Measurements from ENCODE around the gene MLST8.
"Not testable (repeated sequence)": the region's sequence is repeated elsewhere in the genome, so short reads cannot be mapped to it uniquely, and the experiment has no call there.

MLST8 gene

GRCh38 chr16:2190659-2191445, 14.4 kb upstream of the MLST8 start:
- peak; percentile 55 for DNase-seq (ENCODE audit: low spot score)

GRCh38 chr16:2191446-2191706, 13.9 kb upstream of the MLST8 start:
- DNase-seq (ENCODE audit: low spot score): no peak

DNA sequence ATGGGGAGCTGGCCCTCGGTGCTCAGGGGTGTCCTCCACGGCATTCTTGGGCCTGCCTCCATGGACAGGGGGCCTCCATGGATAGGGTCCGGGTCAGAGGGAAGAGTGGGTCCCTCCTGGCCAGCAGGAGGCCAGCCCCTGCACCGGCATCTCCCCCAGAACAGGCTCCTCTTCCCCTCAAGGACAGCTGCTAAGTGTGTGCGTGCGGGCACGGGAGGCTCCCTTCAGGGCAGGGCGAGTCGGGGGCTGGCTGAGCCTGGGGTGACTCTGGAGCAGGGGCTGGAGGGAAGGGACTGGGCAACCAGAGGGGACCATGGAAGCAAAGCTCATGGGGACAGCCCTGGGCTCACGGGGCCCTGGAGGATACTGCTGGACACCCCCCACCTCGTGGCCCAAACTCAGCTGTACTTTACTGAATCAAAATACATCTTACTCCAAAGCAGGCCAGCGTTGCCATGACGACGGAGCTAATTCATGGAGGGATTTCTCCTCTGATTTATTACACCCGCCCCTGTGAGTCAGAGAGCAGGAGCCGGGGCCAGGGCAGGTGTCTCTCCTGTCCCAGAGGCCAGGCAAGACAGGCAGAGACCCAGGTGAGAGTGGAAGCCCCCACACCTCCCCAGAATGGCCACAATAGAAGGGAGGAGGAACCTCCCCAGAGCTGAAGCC, 11.0 kb upstream of the MLST8 start:
- DNase-seq (ENCODE audit: low spot score): peak; percentile 47

DNA sequence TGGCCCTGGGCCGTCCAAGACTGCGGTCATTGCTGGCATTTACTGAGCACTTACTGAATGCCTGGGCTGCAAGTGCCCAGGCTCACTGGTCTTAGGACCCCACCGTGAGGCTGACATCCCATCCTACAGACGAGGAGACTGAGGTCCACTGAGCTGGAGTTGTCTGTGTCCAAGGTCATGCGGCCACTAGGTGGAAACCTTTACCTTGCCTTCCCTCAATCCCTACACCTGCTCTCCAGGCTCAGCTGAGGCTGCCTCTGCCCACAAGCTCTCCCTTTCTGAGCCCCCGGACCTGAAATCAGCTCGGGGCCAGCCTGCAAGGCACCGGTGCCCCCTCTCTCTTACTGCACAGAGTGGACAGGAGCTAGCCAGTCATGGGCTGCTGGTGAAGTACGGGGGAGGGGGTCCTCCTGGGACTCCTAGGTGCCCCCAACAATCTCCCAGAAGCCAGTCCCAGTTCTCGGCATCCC, 10.4 kb upstream of the MLST8 start:
- DNase-seq (ENCODE audit: low spot score): peak; percentile 65

DNA sequence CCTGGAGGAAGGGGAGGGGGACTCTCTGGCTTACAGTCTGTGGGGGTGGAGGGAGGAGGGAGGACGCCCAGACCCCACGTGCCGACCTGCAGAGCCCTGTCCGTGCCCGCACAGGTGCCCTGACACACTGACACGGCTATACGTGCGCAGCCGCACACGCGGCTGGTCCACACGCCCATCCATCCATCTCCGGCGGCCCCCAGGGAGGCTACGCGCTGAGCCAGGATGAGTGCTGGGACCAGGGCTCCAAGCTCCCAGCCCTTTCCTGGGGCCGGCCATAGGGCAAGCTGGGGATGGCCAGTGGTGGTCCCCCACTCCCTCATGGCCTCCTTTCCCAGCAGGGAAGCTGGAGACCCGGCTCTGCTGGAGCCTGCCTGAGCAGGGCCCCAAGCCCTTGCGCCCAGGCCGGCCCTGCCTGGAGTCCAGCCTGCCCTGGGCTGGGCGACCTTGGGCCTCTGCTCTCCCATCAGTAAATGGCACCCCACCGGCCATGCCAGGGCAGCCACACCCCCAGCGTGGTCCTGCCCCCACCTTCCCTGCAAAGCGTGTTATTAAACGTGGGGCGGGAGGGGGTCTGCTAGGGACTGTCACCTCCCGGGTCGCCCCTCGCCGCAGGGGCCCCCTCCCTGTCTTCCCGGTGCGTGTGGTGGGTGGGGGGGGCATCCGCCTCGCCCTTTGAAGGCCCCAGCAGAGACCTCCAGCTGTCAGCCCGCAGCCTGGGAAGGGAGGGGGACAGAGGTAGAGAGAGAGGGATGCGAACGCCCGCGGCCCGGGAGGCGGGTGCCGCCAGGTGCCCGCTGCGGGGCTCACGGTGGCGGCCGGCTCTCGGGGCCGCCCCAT, 9.7 kb upstream of the MLST8 start:
- no peak for DNase-seq (ENCODE audit: low spot score)

DNA sequence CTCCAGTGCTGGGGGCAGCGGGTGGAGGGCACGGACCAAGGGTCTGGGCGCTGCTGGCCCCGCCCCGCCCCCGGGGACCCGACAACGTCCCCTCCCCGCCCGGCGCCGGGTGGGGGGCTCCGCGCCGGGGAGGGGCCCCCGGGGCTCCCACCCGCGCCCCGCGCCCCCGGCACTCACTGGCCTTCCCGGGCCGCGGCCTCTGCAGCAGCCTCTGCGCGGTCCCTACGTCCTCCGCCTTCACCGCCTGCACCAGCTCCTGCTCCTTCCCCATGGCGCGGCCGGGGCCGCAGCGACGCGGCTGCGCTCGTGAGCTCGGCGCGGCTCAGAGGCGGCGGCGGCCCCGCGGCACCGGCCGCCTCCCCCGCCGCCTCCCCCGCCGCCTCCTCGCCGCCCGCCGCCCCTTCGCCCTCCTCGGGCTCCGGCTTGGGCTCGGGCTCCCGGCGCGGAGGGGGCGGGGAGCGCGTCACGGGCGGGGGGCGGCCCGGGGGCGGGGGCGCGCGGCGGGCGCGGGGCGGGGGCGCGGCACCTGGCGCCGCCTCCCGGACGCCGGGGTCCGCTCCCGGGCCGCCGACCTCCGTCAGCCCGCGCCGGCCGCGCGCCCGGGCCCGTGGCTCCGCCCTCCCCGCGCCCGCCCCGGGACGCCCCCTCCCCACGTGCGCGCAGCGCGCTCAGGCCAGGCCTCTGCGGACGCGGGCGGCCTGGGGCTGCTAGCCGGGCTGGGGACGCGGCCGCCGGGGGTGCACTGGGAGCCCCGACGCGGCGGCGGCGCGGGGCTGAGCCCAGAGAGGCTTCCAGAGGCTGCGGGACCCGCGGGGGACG, 8.9 kb upstream of the MLST8 start, which contains the start of gene CASKIN1:
TSS of gene CASKIN1 (minus strand) at position 444 of the 819 bp plus-strand sequence. CDS start at position 271, 173 bp downstream.
- DNase-seq (ENCODE audit: low spot score): no peak

GRCh38 chr16:2196981-2197511, 8.2 kb upstream of the MLST8 start:
- no peak for DNase-seq (ENCODE audit: low spot score)

- no peak for DNase-seq (ENCODE audit: low spot score)
Observed at GRCh38 chr16:2197765-2198164, 7.5 kb upstream of the MLST8 start.

GRCh38 chr16:2198283-2198682, 7.0 kb upstream of the MLST8 start:
- no peak for DNase-seq (ENCODE audit: low spot score)

DNA sequence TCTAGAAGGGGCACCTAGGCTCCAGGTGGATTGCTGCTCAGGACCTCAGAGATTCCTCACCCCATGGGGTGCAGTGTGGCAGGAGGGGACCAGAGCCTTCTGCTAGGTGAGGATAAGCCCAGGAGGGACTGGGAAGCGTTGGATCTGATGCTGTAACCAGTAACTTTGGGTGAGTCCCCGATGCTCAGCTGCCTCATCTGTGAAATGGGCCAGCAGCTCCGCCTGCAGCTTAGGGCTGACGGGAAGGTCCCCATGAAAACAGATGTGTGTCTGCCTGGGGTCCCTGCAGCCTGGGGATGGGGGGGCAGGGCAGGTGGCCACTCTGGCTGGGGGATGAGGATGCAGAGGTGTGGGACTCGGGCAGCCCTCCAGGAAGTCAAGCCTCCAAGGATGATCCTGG, 6.2 kb upstream of the MLST8 start:
- DNase-seq (ENCODE audit: low spot score): no peak

DNA sequence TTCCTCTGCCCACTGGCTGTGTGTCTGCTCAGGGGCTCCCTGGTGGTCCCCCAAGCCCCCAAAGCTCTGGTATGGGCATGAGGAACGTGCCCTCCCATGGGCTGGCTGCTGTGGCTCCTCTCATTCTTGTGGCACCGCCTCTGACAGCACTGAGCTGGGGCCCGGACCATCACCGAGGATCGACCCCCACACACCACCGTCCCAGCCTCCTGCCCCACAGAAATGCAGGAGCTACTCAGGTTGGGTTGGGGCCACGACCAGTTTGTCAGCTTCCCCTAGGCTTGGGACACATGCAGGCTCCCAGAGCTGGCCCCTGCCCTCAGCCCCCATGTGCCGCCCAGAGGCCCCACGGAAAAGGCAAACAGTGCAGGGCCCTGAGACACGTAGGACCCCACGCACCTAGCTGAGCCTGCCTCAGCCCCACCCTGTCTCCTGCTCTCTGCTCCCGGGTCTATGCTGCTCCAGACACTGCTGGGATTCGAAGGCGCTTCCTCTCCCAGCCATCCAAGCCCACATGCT, 5.6 kb upstream of the MLST8 start:
- no peak for DNase-seq (ENCODE audit: low spot score)

- DNase-seq (ENCODE audit: low spot score): no peak
Observed at GRCh38 chr16:2200313-2200712, 4.9 kb upstream of the MLST8 start.

DNA sequence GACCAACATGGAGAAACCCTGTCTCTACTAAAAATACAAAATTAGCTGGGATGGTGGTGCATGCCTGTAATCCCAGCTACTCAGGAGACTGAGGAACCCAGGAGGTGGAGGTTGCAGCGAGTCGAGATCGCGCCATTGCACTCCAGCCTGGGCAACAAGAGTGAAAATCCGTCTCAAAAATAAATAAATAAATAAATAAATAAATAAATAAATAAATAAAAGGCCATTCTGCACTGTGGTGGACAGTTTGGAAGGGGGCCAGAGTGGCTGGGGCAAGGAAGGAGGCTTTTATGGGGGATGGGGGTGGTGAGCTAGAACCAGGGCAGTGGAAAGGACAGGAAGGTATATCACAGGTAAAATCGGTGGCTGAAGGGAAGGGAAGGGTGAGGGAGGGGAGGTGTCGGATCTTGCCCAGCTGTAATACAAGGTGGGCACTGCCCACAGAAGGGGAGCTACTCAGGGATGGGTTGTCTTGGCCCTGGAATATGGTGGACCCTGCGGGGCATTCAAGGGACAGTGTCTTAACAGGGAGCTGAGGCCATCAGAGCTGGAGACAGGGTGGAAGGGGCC, 2.0 kb upstream of the MLST8 start:
- not testable (repeated sequence) for DNase-seq (ENCODE audit: low spot score)

DNA sequence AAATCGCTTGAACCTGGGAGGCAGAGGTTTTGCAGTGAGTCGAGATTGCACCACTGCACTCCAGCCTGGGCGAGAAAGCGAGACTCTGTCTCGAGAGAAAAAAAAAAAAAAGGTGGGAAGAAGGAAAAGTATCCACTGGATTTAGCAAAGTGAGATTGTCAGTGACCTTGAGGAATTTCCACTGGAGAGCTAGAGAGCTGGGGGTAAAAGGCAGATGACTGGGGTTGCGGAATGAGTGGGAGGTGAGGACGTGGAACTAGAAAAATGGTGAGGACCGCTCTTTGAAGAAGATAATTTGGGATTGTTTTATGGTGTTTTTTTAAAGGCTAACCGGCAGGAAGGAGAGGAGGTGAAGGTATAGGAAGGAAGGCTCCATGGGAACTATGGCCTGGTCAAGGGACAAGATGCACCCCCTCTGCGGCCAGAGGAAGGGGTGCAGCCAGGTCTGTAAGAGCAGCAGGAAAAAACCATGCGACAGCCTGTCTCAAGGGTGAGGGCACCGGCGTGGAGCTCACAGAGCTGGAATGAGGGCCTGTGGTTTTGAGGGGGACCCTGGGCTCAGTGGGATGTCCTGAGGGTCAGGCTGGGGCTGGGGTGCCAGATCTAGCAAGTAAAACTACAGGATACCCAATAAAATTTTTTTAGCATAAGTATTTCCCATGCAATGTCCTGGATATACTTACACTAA, 694 bp upstream of the MLST8 start:
- no peak for DNase-seq (ENCODE audit: low spot score)

DNA sequence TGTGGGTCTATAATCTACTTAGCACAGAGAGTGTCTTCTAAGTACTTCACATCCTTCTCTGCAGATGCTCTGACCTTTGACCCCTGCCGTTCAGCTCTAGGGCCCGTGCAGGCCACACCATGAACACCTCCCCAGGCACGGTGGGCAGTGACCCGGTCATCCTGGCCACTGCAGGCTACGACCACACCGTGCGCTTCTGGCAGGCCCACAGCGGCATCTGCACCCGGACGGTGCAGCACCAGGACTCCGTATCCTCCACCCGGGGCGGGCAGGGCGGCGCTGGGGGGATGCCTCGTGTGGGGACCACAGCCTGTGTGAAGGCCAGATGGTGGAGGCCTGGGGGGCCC, 686 bp downstream of the MLST8 start:
- no peak for DNase-seq (ENCODE audit: low spot score)

GRCh38 chr16:2206420-2206779, 1.1 kb downstream of the MLST8 start:
- DNase-seq (ENCODE audit: low spot score): no peak

- no peak for DNase-seq (ENCODE audit: low spot score)
Observed at GRCh38 chr16:2206780-2207433, 1.7 kb downstream of the MLST8 start.

DNA sequence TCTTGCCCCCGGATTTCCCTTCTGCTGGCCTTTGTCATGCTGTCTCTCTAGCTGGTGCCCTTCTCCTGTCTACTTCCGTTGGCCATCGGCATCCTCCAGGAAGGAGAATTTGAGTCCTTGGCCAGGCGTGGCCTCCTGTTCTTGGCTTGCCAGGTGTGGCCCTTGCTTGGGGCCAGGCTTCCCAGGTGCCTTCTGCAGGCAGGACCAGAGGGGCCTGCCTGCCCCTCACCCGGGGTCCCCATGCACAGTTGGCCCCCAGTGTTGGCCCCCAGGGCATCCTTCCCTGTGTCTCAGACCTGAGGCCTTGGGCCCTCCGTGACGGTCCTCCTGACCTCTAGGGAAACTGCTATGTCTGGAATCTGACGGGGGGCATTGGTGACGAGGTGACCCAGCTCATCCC, 2.6 kb downstream of the MLST8 start:
- no peak for DNase-seq (ENCODE audit: low spot score)

DNA sequence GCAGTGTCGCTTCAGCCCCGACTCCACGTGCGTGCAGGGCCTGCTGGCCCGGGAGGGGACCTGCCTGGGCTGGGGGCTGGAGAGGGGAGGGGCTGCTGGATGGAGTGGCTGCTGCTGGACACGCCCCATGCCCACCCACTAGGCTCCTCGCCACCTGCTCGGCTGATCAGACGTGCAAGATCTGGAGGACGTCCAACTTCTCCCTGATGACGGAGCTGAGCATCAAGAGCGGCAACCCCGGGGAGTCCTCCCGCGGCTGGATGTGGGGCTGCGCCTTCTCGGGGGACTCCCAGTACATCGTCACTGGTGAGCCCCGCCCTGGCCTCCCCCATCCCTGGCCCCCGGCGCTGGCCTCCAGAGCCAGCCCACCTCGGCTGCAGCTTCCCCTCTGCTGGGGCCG, 3.1 kb downstream of the MLST8 start:
- DNase-seq (ENCODE audit: low spot score): no peak

GRCh38 chr16:2208772-2209171, 3.5 kb downstream of the MLST8 start:
- DNase-seq (ENCODE audit: low spot score): no peak

Measured in NAMALWA (cell line).